ENCODE measurements around the gene PWWP2A. TPM values are rescaled to one million over a fixed set of nuclear protein-coding genes. Genes with fewer than 3 reads are reported as not detected.
A peak's percentile ranks its signal among the peaks of the same experiment; 100 is the strongest.

The PWWP2A gene
- total RNA-seq, 1 donor from 2014 or later, result 24.8 TPM

GRCh38 chr5:160064995-160065614 lies 54.1 kb downstream of the PWWP2A start:
- DNase-seq (ENCODE audit: low read depth), result no peak
- TF ChIP-seq CTCF (IDR thresholded peaks at IDR 0.05; ENCODE audit: insufficient read depth, low read length, poor library complexity, severe bottlenecking), result no peak
- Histone ChIP-seq H3K27me3 (ENCODE audit: control insufficient read depth, insufficient read depth, low read length) (no peaks in the 10 kb centered on the region), H3K36me3 (ENCODE audit: control insufficient read depth, insufficient read depth, low read length) (peaks cover 2% of the 10 kb centered on the region), H3K4me3 (ENCODE audit: low read depth, low read length) (no peak overlapping the region)

GRCh38 chr5:160064417-160064810 lies 54.8 kb downstream of the PWWP2A start:
- no peak for DNase-seq (ENCODE audit: low read depth)
- Histone ChIP-seq H3K36me3 (ENCODE audit: control insufficient read depth, insufficient read depth, low read length) (peaks cover 2% of the 10 kb centered on the region), H3K4me3 (ENCODE audit: low read depth, low read length) (no peak overlapping the region), H3K27me3 (ENCODE audit: control insufficient read depth, insufficient read depth, low read length) (no peaks in the 10 kb centered on the region)
- TF ChIP-seq CTCF (IDR thresholded peaks at IDR 0.05; ENCODE audit: insufficient read depth, low read length, poor library complexity, severe bottlenecking), result no peak

GRCh38 chr5:160061770-160062169 lies 57.5 kb downstream of the PWWP2A start:
- no peak for TF ChIP-seq CTCF (IDR thresholded peaks at IDR 0.05; ENCODE audit: insufficient read depth, low read length, poor library complexity, severe bottlenecking)
- H3K36me3 ChIP-seq (ENCODE audit: control insufficient read depth, insufficient read depth, low read length), result peaks cover 3% of the 10 kb centered on the region
- DNase-seq (ENCODE audit: low read depth), result no peak
- H3K27me3 ChIP-seq (ENCODE audit: control insufficient read depth, insufficient read depth, low read length), result no peaks in the 10 kb centered on the region
- H3K4me3 ChIP-seq (ENCODE audit: low read depth, low read length), result no peak overlapping the region

- TF ChIP-seq CTCF (IDR thresholded peaks at IDR 0.05; ENCODE audit: insufficient read depth, low read length, poor library complexity, severe bottlenecking), result no peak
- no peaks in the 10 kb centered on the region for H3K27me3 ChIP-seq (ENCODE audit: control insufficient read depth, insufficient read depth, low read length)
These were observed 59.2 kb downstream of the PWWP2A start for GRCh38 chr5:160060001-160060400.

GRCh38 chr5:160057256-160057655 lies 62.0 kb downstream of the PWWP2A start:
- Histone ChIP-seq H3K27me3 (ENCODE audit: control insufficient read depth, insufficient read depth, low read length) (no peaks in the 10 kb centered on the region), H3K36me3 (ENCODE audit: control insufficient read depth, insufficient read depth, low read length) (peaks cover 3% of the 10 kb centered on the region), H3K4me3 (ENCODE audit: low read depth, low read length) (no peak overlapping the region)
- no peak for TF ChIP-seq CTCF (IDR thresholded peaks at IDR 0.05; ENCODE audit: insufficient read depth, low read length, poor library complexity, severe bottlenecking)
- no peak for DNase-seq (ENCODE audit: low read depth)

More at GRCh38 chr5:160060001-160060400, 59.2 kb downstream of the PWWP2A start:
- no peak for DNase-seq (ENCODE audit: low read depth)
- Histone ChIP-seq H3K36me3 (ENCODE audit: control insufficient read depth, insufficient read depth, low read length) (peaks cover 3% of the 10 kb centered on the region), H3K4me3 (ENCODE audit: low read depth, low read length) (no peak overlapping the region)

- no peak for TF ChIP-seq CTCF (IDR thresholded peaks at IDR 0.05; ENCODE audit: insufficient read depth, low read length, poor library complexity, severe bottlenecking)
- Histone ChIP-seq H3K36me3 (ENCODE audit: control insufficient read depth, insufficient read depth, low read length) (peaks cover 3% of the 10 kb centered on the region), H3K27me3 (ENCODE audit: control insufficient read depth, insufficient read depth, low read length) (no peaks in the 10 kb centered on the region), H3K4me3 (ENCODE audit: low read depth, low read length) (no peak overlapping the region)
- DNase-seq (ENCODE audit: low read depth), result peak; percentile 18
These were observed 64.4 kb downstream of the PWWP2A start for GRCh38 chr5:160054831-160055230.
